Measurements from ENCODE around the gene FKRP.
A peak's percentile ranks its signal among the peaks of the same experiment; 100 is the strongest.

FKRP gene

DNA sequence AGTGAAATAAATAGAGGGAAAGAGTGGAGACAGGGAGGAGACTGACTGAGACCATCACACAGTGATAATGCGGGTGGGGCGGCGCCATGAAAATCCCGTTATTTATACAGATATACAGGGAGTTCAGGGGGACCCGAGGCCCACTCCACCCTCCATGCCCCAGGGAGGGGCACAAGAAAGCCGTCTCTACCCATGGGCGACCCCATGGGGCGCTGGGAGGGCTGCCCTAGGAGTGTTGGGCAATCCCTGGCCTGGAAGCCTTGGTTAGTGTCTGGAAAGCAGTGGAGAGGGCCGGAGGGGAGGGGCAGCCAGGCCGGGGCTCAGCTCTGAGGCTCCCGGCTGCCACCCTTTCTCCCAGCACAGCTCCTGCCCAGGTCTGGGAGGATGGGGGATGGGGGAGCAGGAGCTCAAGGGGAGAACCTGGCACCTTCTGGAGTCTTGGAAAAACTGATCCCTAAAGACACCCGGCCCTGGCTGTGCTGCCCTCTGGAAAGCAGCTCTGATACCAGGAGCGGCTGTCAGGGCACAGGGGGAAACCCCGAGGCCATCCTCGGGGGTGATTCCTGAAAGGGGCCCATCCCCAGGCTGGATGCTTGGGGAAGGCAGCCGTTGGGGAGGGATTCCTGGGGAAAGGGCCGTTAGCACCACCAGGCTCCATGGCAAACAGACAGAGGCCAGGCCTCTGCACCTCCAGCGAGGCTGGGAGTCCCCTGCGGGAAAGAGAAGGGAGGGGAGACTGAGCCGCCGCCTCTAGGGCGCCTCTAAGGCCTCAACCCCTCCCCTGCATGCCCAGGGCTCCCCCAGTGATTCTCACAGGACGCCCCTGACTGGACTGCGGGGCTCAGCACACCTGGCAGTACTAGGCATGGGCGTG, 26.0 kb upstream of the FKRP start:
- DNase-seq: no peak

GRCh38 chr19:46720503-46721239, 25.2 kb upstream of the FKRP start:
- DNase-seq: no peak

GRCh38 chr19:46721269-46722003, 24.4 kb upstream of the FKRP start:
- no peak for DNase-seq

DNA sequence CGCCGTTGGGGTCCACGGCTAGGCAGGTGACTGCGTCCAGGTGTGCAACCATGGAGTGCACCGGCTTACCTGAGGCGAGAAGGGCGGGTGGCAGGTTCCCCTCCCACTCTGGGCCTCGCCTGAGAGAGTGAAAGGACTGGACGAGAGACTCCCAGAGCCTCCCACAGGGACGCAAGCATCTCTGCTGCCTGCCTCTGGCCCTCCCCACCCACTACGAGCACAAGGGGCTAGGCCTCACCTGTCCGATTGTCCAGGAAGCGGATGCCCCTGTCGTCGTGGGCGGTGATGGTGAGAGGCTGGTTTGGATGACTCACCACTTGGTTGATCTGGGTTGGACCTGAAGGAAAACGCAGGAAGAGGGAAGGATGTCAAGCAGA, 23.9 kb upstream of the FKRP start:
- no peak for DNase-seq

GRCh38 chr19:46722421-46723022, 23.3 kb upstream of the FKRP start:
- DNase-seq: no peak

DNA sequence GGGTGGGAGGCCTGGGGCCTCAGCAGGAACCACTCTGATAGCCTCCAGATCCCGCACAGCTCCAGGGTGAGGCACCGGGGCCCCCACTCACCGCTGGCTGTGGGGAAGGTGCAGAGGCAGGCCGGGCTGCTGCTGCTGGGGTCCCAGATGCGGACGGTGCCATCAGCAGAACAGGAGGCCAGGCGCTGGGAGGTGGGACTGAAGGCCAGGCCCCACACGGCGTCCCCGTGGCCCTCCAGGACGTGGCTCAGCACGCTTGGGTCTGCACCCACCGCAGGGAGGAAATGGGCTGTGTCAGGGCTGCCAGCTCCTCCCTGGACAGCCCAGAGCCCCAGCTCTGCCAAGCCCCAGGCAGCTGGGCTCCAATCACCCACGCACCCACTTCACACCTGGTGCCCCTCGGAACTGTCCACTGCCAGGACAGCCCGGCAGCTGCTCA, 22.8 kb upstream of the FKRP start:
- DNase-seq: no peak

GRCh38 chr19:46723471-46723870, 22.4 kb upstream of the FKRP start:
- no peak for DNase-seq

GRCh38 chr19:46724468-46724867, 21.4 kb upstream of the FKRP start:
- DNase-seq: no peak

DNA sequence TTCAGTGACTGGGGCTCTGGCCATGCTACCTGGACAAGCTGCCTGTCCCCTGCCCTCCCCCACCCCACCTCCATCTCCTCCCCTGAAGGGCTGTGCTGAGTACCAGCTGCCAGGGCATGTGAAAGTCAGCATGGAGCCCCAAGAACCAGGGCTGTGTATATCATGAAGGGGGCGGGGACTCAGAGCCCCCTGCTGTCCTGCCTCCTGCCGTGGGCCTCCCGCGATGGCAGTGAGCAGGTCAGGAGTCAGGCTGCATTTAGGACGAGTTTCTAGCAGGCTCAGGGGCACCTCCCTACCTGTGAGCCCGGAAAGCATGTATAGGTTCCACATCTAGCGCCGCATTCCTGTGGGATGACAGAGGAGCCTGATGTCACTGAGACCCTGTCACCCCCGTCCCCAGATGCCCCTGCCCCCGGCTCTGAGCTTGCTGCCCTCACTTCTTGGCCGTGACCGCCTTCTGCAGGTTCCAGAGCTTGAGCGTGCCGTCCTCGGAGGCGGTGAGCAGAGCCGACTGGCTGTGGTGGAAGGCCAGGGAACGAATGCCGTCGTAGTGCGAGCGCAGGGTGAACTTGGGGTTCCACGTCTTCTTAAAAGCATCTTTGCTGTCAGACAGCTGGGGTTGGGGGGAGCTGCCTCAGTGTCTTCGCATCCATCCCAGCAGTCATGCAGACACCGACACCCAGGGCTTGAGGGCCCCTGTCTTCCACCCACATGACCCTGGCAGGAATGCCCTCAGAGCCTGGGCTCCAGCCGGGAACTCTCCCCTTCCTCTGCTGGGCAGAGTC, 20.6 kb upstream of the FKRP start:
- no peak for DNase-seq

DNA sequence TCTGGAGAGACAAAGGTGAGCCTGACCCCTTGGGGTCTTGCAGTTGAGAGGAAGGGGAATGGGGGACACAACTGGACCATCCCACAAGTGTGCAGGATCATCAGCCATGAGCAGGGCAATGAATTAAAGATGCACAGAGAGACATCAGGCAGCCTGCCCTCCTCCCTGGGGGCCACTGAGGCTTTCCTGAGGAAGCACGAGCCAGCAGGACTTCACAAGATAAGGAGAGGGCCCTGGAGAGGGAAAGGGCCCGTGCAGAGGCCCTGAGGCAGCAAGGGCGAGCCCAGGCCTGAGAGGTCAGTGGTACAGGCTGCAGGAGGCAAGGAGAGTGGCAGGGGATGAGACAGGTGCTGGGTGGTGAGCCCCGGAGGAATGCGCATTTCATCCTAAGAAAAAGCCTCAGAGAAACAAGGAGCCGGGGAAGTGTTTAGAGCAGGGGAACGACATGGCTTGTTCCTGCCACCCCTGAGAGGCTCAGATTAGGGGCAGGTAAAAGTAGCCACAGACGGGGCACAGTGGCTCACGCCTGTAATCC, 19.9 kb upstream of the FKRP start:
- no peak for DNase-seq

- DNase-seq: no peak
These were observed 19.3 kb upstream of the FKRP start for GRCh38 chr19:46726551-46726950.

DNA sequence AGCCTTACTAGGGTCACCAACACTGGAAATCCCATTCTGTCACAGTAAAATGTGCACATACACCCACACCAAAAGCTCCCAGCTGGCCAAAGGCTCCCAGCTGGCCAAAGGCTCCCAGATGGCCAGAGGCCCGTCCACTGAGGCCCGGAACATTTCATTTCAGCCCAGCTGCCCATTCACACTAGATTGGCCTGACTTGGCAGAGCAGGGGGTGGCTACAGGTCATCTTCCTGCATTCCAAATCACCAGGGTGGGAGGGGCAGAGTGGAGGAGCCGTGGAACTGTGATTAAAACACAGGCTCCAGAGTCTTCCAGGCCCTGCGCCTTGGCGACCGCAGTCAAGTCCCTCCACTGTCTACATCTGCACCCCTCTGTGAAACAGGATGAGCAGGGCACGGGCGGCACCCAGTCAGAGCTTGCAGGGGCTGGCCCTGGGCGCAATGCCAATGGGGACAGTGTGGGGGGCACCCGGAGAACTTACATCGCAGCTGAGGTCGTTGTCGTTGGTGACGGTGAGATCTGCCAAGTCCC, 18.8 kb upstream of the FKRP start:
- DNase-seq: no peak

DNA sequence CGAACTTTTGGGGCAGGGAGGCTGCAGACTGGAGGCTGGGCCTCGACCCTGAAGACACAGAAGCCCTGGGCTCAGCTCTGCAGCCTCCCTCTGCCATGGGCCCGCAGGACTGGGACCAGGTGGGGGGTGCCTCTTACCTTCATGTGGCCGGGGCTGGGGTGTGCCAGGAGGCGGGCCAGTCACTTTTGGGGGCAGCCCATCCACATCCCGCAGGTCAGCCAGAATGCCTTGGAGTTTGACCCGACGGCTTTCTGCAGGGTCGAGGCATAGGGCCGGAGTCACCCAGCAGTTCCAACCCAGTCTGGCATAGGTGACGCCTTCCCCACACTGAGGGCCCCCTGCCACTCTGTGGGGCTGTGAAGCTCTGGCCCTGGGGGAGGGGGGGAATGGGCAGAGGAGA, 18.1 kb upstream of the FKRP start:
- no peak for DNase-seq

- no peak for DNase-seq
These were observed 17.6 kb upstream of the FKRP start for GRCh38 chr19:46728208-46728607.

DNA sequence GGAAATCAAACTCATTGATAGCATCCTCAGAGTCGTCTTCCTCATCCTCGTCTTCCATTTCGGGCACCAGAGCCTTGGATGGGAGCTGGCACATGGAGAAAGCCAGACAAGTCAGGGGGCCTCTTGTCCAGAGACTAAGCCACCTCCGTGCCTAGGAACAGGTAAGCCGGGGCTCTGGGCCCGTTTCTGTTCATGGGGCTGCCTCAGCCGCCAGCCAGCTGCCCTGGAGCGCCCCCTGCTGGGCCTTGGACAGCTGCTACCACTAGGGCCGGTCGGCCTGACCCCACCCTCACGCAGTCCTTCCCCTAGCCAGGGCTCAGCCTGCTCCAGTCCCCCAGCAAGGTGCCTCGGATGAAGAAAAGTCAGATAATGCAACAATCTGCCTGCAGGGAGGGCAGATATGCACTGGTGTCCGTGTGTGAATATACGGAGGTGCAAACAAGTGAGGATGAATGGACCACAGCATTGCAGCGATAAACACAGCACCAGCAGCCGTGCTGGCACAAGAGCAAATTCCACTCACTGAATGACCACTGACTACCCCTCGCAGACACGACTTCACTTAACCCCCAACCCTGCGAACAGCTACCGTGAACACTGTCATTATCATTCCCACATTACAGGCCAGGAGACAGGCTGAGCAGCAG, 17.0 kb upstream of the FKRP start:
- DNase-seq: peak; percentile 84 to 87

GRCh38 chr19:46729696-46730095, 16.2 kb upstream of the FKRP start:
- DNase-seq: no peak

DNA sequence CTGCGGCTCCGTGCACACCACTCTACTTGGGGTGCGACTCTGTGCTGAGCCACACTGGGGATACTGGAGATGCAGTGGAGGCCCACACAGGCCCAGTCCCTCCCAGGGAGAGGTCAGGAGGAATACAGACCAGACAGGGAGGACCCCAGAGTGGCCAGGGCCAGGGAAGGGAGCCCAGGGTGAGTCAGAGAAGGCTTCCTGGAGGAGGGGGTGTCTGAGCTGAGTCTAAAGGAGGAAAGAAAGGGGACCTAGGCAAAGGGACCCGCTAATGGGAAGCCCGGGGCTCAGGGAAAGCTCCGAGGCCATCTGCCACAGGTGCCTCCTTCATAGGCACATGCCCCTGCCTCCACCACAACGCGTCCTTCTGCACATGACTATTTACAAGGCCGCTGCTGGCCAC, 15.7 kb upstream of the FKRP start:
- no peak for DNase-seq

- DNase-seq: no peak
These were observed 15.3 kb upstream of the FKRP start for GRCh38 chr19:46730595-46730994.

DNA sequence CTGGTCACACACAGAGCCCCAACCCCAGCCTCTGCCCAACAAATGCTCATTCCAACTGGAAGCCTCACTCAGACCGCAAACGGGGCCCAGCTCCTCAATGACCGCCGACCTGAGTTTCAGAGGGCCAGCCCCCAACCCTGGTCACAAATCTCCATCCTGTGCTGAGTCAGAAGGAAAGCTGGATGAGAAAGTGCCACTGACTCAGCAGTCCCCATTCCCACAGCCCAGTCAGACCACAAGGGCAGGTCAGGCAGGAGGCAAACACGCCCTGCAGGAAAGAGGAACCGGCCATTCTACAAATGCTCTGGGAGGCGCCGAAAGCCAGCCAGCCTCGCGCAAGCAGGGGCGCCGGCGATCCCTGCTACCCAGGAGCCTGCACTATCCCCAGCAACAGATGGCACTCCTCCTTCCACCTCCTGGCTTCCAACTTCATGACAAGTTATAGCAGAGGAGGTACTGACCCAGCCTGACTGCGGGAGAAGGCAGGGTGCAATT, 14.8 kb upstream of the FKRP start:
- no peak for DNase-seq

DNA sequence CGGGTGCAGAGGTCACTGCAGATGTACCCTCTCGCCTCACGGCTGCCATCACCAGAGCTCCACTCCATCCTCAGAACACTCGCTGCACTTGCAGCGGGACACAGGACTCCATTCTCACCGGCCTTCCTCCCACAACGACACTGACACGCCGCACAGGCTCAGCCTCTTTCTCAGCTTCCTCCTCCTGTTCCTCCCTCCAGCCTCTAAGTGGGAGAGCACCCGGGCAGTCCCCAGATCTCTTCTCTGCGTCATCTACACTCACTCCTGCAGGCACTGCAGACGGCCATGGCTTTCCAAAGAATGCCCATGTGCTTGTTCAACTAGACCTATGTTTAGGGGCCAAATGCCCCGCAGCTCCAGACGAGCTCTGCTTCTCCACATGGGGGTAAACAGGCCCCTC, 14.3 kb upstream of the FKRP start:
- DNase-seq: no peak

Measured in stimulated activated CD4-positive, alpha-beta T cell treated with anti-CD3 and anti-CD28 coated beads, Interleukin-2, amount 100 ng/mL, for 24 hours (primary cell).